GM18951 (cell line): Measurements from ENCODE around the gene HHATL.

Source experiments
- POLR2A ChIP-seq: IDR thresholded peaks from 4 replicates; pipeline ENCODE4 v1.6.1; 2011; ENCODE audit warnings: mild to moderate bottlenecking; ENCODE audit not compliant: insufficient read length, insufficient read depth; ENCODE audit errors: extremely low read depth
- in situ Hi-C: fragments of 300-500 bp; cut with MboI; formaldehyde crosslinking; loops from one replicate; pipeline ENCODE4 v1.12.0; 2022; ENCODE audit warnings: low sequenced_read_pairs, mixed read lengths, inconsistent platforms; ENCODE audit not compliant: unreplicated experiment

HHATL gene

DNA sequence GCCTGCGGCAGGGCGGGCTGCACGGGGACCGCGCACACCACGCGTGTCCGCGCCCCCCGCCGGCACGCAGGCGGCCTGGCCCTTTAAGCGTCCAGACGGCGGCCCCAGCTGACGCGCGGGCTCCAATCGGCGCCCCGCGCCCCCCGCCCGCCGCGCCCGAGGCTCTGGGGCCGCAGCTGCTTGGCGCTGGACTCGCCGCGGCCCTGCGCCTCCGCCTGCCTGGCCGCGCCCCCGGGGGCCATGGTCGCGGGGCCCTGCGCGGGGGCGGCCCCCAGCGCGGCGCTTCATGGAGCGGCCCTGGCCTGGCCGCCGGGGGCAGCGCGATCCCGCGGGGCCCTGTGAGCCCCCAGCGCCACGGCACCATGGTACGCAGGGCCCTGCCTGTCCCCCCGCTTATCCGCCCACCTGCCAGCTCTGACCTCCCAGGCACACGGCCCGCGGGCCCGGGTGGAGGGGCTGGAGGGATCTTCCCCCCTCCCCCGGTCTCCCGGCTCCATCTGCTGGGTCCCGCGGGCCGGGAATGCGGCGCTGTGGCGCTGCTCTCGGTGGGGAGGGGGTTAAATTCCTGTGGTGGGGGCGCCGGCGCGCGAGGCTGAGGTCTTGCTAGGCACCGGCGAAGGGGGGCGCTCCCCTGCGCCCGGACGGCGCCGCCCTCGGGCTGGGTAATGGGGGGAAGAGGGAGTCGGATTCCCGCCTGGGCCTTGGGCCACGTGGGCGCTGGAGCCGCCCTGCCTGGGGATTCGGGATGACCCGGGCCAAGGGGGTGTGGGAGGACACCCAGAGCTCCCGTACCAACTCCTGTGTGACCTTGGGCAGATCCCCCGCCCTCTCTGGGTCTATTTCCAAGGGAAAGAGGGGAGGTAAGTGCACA is 48.0 kb downstream of the HHATL start:
- TF ChIP-seq POLR2A, result no peak
- in situ Hi-C loops, result no loop called here

DNA sequence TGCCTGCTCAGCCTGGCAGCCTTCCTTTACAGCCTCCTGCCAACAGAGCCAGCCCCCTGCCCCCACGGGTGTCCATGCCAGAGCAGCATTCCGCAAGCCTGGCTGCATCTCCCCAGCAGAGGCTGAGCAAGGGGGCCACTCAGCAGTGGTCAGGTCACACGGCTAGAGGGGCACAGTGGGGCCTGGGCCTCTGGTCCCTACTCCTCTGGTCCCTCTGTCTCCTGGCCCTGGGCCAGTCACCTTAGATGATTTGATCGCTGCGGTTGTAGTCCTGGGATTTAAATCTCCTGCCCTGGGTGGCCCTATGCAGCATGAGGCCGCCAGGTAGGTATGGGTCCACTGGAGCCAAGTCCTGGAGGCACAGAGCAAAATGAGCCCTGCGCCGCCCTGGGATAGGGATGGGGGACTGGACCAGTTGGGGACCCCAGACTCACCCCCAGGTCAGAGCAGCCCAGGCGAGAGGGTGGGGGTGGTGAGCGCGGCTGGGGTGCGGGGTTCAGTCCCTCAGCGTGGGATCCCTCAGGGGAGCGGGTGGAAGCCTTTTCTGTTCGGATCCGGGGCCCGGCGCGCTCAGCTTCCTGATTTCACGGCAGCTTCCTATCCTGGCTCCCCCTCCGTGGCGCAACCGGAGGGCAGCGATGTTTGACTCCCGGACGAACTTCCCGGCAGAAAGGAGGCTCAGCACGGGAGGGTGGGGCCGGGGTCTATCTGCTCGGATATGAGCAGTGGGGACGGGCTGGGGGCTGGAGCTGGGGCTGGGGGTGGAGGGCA is 48.9 kb downstream of the HHATL start, which contains the start of gene ZBTB47:
Gene ZBTB47, plus strand, starts transcription at position 138 of the 771 bp plus-strand sequence. CDS start 4,659 bp downstream, outside the sequence.
- in situ Hi-C loops, result no loop called here
- TF ChIP-seq POLR2A, result no peak

DNA sequence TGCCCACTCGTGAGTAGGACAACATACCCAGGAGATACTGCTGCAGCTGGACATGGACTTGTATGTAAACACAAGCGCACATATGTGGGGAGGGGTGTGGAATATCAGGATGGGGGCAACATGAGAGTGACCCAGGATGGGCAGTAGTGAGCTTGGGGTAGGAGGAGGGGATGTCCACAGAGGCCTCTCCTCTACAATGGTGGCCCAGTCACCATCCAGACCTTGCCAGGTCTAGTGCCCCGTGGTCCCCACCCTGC is 49.4 kb downstream of the HHATL start:
- in situ Hi-C loops, result no loop called here
- TF ChIP-seq POLR2A, result no peak

DNA sequence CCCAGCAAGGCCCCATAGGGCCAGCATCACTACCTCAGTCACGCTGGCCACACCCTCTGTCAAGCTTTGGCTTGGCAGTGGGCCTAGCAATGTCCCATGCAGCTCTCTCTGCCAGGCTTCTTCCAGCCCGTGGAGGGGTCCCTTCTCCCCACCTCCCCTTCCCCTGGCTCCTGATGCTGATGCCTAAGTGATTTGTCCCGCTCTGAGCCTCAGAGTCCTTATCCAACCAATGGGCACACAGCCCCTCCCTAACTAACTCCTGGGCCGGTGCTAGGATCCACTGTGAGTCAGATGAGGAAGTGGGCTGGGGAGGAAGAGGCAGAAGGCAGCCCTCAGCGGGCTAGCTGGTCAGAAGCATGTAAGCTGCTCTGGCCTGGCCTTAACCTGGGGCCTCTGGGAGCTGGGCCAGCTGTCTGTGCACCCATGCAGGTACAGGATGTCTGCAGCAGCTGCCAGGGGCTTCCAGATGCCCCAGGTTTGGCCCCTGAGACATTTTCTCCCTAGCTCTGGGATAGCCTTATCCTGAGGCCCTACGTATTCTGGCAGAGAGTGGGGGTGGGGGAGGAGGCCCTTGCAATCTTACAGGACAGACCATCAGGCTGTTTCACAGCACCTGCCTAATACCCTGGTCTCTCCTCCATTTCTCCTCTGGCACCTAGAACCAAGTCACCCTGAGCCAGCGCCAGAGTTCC is 49.8 kb downstream of the HHATL start:
- peak; percentile 42 for TF ChIP-seq POLR2A
- in situ Hi-C loops, result no loop called here

DNA sequence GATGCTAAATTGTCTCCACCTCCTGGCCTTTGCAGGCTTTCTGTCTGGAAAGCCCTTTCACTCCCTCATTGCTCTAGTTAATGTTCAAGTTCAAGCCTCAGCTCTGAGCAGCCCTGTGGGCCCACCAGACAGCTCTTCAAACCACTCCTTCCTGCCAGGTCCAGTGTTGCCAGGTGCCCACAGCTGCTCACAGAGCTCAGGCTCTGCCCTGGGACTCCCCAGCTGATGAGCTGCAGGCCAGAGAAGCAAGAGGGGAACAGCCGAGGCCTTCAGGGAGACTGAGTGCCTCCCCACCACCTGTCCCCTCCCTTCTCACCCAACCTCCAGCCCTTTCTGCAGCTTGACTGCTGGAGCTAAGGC is 50.4 kb downstream of the HHATL start:
- in situ Hi-C loops, result no loop called here
- TF ChIP-seq POLR2A, result no peak

DNA sequence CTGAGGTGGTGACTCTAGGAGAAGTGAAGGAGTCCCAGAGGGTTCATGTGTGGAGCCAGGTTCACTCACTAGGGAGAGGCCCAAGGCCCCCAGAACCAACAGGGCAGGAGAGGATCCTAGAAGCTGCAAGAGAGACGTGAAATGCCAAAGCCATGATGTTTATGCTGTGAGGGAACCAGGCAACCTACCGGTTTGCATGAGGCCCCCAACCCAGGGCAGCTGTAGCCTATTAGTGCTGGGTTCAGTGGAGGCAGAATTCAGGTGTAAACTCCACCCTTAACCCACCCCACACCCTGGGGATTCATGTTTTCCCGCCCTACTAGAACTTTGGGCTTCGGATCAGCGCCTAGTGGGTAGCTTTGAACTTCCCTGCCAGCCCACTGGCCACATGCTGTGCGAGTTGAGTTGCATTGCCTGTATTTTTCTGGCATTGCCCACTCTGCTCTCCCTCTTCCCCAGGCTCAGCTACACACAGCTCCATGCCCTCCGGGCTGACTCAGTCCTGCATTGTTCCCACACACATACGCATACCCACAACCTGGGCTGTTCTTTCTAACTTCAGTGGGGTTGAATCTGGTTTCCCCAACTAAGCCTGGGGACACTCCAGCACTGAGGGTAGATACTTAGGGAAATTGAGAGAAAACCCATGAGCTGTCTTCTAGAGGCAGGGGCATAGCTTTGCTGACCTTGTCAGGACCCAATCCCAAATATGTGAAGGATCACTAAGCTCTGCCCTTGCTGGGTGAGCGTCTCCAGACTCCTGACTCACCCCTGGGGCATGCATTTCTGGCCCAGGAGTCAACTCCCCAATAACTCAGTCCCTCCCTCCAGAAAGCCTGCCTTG is 51.1 kb downstream of the HHATL start:
- in situ Hi-C loops, result no loop called here
- TF ChIP-seq POLR2A, result no peak

DNA sequence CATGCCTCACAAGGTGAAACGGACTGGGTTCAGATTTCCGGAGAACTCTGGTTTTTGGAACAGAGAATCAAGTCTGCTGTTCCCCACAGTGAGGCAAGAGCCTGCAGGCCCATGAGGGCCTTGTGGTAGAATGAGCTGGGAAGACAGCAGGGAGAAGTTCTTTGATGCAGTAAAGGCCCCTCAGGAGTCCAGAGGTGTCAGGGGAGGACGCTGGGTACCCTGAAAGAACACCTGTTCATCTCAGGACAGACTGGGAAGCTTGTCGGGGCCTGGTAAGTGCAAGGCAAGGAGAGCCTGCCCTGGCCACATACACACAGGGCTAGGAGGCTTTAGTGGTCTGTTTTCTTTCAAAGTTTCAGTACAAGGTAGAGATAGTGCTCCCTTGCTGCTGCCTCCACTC is 52.8 kb downstream of the HHATL start:
- in situ Hi-C loops, result no loop called here
- TF ChIP-seq POLR2A, result peak; percentile 23

DNA sequence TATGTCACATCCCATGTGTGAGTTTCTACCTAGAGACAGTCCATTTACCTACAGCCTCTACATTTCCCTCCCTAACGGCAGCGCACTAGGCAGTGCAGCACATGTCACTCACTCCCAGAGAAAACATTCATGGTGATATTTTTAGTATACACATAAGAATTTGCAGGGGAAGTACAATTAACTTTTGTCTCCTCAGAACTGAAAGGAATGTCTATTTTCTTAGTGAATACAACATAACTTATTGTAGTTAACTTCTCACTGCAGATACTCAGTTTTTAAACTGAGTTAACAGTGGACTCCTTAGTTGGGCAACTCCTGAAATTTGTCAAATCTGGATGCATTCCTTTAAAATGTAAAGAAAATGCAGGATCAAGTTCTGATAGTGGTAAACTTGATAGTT is 53.6 kb downstream of the HHATL start:
- in situ Hi-C loops, result no loop called here
- no peak for TF ChIP-seq POLR2A

DNA sequence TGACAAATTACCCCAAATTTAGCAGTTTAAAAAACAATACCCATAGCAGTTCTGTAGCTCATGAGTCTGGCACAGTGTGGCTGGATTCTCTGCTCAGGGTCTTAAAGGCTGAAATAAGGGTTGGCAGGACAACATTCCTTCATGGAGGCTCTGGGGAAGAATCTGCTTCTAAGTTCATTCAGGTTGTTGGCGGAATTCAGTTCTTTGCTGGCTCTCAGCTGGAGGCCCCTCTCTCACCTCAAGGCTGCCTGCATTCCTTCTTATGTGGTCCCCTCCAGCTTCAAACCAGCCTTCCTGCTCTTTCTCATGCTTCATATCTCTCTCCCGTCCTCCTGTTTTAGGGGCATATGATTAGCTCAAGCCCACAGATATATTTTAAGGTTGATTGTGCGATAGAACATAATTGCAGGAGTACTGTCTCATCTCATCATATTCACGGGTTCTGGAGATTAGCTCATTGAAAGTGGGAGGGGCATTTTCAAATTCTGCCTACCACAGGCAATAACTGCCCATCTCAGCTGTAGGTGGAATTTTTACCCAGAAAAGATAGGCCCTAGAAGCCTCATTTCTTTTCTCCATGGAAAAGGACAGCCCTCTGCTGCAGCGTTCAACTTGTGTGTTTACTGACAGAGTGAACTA is 54.7 kb downstream of the HHATL start:
- TF ChIP-seq POLR2A, result no peak
- in situ Hi-C loops, result no loop called here
